PFSK-1 (cell line): ENCODE data around the gene ZDHHC5.
A peak's percentile ranks its signal among the peaks of the same experiment; 100 is the strongest.

ENCODE experiments used
- FOXP2 ChIP-seq: optimal IDR thresholded peaks from 2 replicates; pipeline ENCODE3; 2011; ENCODE audit warnings: borderline replicate concordance, control low read depth, inconsistent platforms; ENCODE audit not compliant: insufficient read depth; ENCODE audit errors: extremely low read length, extremely low read depth
- POLR2AphosphoS5 ChIP-seq: IDR thresholded peaks from 2 replicates; pipeline ENCODE4 v1.6.1; 2012; ENCODE audit warnings: low read depth, mild to moderate bottlenecking, control low read depth, low read length, moderate library complexity
- REST ChIP-seq, 2 experiments: IDR thresholded peaks; 2 replicates each; pipeline versions ENCODE4 v1.6.1 to v1.8.0; 2011 to 2012; ENCODE audit warnings: low read depth in 2 of 2, low read length in 2 of 2, control low read depth in 1 of 2, inconsistent platforms in 1 of 2, mild to moderate bottlenecking in 1 of 2, moderate library complexity in 1 of 2; ENCODE audit not compliant: insufficient read depth in 1 of 2
- SIN3A ChIP-seq: IDR thresholded peaks from 2 replicates; pipeline ENCODE4 v1.6.1; 2012; ENCODE audit warnings: mild to moderate bottlenecking, low read length, moderate library complexity, borderline replicate concordance; ENCODE audit not compliant: insufficient read depth
- TAF1 ChIP-seq: IDR thresholded peaks from 2 replicates; pipeline ENCODE4 v1.6.1; 2012; ENCODE audit warnings: low read length, control low read depth, borderline replicate concordance; ENCODE audit not compliant: insufficient read depth

The ZDHHC5 gene

GRCh38 chr11:57648801-57649735 is 18.8 kb upstream of the ZDHHC5 start:
- TF ChIP-seq POLR2AphosphoS5 (peak; percentile 11; the same call in 1 of the 2 replicates), FOXP2 (no peak), TAF1 (no peak; the same call in 1 of the 2 replicates), REST (IDR thresholded peaks at IDR 0.05; ENCODE audit: insufficient read depth in 1 of 2, low read depth in 2 of 2, low read length in 2 of 2) (no peak), SIN3A (no peak)

GRCh38 chr11:57649826-57650738 is 17.8 kb upstream of the ZDHHC5 start, which contains the start of gene YPEL4:
YPEL4 (minus strand) TSS chr11:57649912; CDS start chr11:57647107, 2,805 bp downstream.
- peak; percentile 24; the same call in 1 of the 2 replicates for TF ChIP-seq TAF1
- no peak for TF ChIP-seq REST (IDR thresholded peaks at IDR 0.05; ENCODE audit: insufficient read depth in 1 of 2, low read depth in 2 of 2, low read length in 2 of 2)
- TF ChIP-seq SIN3A: peak; percentile 63; the same call in 1 of the 2 replicates
- TF ChIP-seq FOXP2: peak; percentile 43
- TF ChIP-seq POLR2AphosphoS5: peak; percentile 65

- TF ChIP-seq TAF1 (no peak), POLR2AphosphoS5 (no peak), REST (IDR thresholded peaks at IDR 0.05; ENCODE audit: insufficient read depth in 1 of 2, low read depth in 2 of 2, low read length in 2 of 2) (no peak), FOXP2 (no peak), SIN3A (no peak)
These were observed 17.2 kb upstream of the ZDHHC5 start for GRCh38 chr11:57650739-57651090.

GRCh38 chr11:57651408-57651807 is 16.5 kb upstream of the ZDHHC5 start:
- no peak for TF ChIP-seq FOXP2
- no peak for TF ChIP-seq TAF1
- no peak for TF ChIP-seq REST (IDR thresholded peaks at IDR 0.05; ENCODE audit: insufficient read depth in 1 of 2, low read depth in 2 of 2, low read length in 2 of 2)
- no peak for TF ChIP-seq SIN3A
- TF ChIP-seq POLR2AphosphoS5: no peak
